GM23248 (cell line): ENCODE measurements around the gene RWDD1.

Source experiments
- EZH2 ChIP-seq: fragments of 200-600 bp; sonication (generic); IDR thresholded peaks from 2 replicates; pipeline ENCODE4 v1.6.1; 2018; ENCODE audit warnings: antibody characterized with exemption, mild to moderate bottlenecking; ENCODE audit not compliant: insufficient read depth, poor library complexity, severe bottlenecking
- EZH2phosphoT487 ChIP-seq: fragments of 200-600 bp; sonication (generic); IDR thresholded peaks from 2 replicates; pipeline ENCODE4 v1.6.1; 2018; ENCODE audit warnings: antibody characterized with exemption, moderate library complexity, mild to moderate bottlenecking, low read depth; ENCODE audit not compliant: insufficient read depth

DNA sequence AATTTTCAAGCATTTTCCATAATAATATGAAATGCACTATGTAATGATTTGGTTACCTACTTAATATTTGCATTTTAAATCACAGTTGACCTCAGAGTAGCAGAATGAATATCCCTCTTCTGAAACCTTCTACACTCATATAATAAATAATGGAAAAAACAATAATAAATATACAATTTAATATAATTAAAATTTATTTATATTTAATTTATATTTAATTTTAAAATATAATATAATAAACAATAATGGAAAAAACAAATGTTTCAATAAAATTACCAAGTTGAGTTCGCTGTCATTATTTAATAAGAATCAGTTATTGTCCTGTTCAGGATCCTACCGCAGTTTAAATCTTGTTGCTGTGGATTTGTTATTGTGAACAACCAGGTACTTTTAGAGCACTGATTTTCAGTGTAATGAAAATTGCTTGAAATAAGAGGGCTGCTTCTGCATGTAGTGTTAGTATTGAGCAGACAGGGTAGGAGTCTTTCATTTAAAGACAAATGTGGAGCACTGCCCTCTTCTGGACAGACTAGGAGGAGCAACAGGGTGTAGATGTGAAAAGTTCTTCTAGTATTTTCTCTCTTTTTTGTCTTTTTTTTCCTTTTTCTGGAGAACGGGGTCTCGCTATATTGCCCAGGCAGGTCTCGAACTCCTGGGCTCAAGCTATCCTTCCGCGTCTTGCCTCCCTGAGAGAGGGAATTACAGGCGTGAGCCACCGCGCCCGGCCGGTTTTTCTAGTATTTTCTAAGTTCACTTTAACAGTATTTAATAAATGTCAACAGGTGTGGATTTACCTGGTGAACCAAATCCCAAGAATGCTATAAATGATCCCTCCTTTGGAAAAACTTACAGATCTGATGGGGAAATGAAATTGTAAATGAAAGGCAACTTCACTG, 39.4 kb upstream of the RWDD1 start:
- TF ChIP-seq EZH2 = no peak
- TF ChIP-seq EZH2phosphoT487 = no peak
